ENCODE data around the gene KRTAP4-9.

KRTAP4-9 gene

GRCh38 chr17:41126412-41126811, 21.2 kb downstream of the KRTAP4-9 start:
- Histone ChIP-seq H3K4me1 (ENCODE audit: low read length) (no peaks in the 10 kb centered on the region), H3K36me3 (replicated peaks; ENCODE audit: insufficient read depth, low read length) (no peaks in the 10 kb centered on the region), H4K20me1 (ENCODE audit: insufficient read depth, low read length) (no peaks in the 10 kb centered on the region), H2AFZ (ENCODE audit: low read length) (no peak overlapping the region), H3K9me2 (replicated peaks; ENCODE audit: insufficient read depth, low read length) (no peaks in the 10 kb centered on the region), H3K9ac (ENCODE audit: low read length) (no peak overlapping the region), H3F3A (ENCODE audit: insufficient read depth, low read length) (no peaks in the 10 kb centered on the region), H3K9me3 (replicated peaks; ENCODE audit: insufficient read depth, low read length) (no peaks in the 10 kb centered on the region), H3K4me2 (ENCODE audit: low read depth, low read length) (no peak overlapping the region), H3K79me2 (ENCODE audit: low read length) (no peaks in the 10 kb centered on the region), H3K4me3 (ENCODE audit: low read length) (no peak overlapping the region), H3K27ac (ENCODE audit: low read length) (no peak overlapping the region), H3K27me3 (replicated peaks; ENCODE audit: insufficient read depth, low read length) (no peaks in the 10 kb centered on the region)
- TF ChIP-seq EZH2 (optimal IDR thresholded peaks at IDR 0.05; ENCODE audit: low read depth, low read length) (no peak), EZH2phosphoT487 (IDR thresholded peaks at IDR 0.05; ENCODE audit: low read length) (no peak)
- TF ChIP-seq, protein P1, sequence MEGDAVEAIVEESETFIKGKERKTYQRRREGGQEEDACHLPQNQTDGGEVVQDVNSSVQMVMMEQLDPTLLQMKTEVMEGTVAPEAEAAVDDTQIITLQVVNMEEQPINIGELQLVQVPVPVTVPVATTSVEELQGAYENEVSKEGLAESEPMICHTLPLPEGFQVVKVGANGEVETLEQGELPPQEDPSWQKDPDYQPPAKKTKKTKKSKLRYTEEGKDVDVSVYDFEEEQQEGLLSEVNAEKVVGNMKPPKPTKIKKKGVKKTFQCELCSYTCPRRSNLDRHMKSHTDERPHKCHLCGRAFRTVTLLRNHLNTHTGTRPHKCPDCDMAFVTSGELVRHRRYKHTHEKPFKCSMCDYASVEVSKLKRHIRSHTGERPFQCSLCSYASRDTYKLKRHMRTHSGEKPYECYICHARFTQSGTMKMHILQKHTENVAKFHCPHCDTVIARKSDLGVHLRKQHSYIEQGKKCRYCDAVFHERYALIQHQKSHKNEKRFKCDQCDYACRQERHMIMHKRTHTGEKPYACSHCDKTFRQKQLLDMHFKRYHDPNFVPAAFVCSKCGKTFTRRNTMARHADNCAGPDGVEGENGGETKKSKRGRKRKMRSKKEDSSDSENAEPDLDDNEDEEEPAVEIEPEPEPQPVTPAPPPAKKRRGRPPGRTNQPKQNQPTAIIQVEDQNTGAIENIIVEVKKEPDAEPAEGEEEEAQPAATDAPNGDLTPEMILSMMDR (IDR thresholded peaks at IDR 0.05; ENCODE audit: low read length): no peak
- DNase-seq: no peak

DNA sequence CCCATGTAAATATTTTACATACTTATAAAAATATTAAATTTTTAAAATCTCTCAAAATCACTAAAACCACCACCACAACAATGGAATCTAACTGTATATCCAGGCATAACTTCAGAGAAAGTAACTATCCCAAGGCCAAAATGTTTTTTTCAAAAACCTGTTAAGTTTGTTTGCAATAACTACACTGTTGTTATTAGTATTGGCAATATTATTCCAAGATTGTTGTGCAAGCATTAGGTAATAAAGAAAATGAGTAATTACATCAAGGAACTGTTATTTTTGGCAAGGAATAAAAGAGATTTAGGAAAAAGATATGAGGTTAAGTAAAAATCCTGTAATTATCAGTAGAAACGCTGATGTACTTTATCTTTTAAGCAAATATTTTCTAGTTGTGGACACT, 22.2 kb downstream of the KRTAP4-9 start:
- Histone ChIP-seq H3K4me2 (ENCODE audit: low read depth, low read length) (no peak overlapping the region), H3K9me2 (replicated peaks; ENCODE audit: insufficient read depth, low read length) (no peaks in the 10 kb centered on the region), H3K4me3 (ENCODE audit: low read length) (no peak overlapping the region), H3K9me3 (replicated peaks; ENCODE audit: insufficient read depth, low read length) (no peaks in the 10 kb centered on the region), H2AFZ (ENCODE audit: low read length) (no peak overlapping the region), H3K27me3 (replicated peaks; ENCODE audit: insufficient read depth, low read length) (no peaks in the 10 kb centered on the region), H3F3A (ENCODE audit: insufficient read depth, low read length) (no peaks in the 10 kb centered on the region), H3K79me2 (ENCODE audit: low read length) (no peaks in the 10 kb centered on the region), H3K36me3 (replicated peaks; ENCODE audit: insufficient read depth, low read length) (no peaks in the 10 kb centered on the region), H3K4me1 (ENCODE audit: low read length) (no peaks in the 10 kb centered on the region), H3K9ac (ENCODE audit: low read length) (no peak overlapping the region), H3K27ac (ENCODE audit: low read length) (no peak overlapping the region), H4K20me1 (ENCODE audit: insufficient read depth, low read length) (no peaks in the 10 kb centered on the region)
- TF ChIP-seq, protein P1 (IDR thresholded peaks at IDR 0.05; ENCODE audit: low read length): no peak
- TF ChIP-seq EZH2 (optimal IDR thresholded peaks at IDR 0.05; ENCODE audit: low read depth, low read length) (no peak), EZH2phosphoT487 (IDR thresholded peaks at IDR 0.05; ENCODE audit: low read length) (no peak)
- no peak for DNase-seq

DNA sequence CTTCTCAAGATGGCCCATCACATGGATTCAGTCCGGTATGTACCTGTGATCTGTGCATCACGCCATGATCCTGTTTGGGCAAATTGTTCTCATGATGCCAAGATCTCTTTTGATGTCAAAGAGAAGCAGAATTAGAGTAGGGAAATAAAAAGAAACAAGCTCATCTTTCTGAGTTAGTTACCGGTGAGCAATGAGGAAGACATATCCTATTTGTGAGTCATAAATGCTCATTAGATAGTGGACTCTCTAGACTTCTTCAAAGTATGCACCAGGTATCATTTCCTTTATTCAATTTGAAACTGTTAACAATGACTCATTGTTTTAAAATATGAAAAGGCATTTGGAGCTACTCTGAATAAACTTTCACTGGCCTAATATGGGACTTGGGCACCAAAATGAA, 26.8 kb downstream of the KRTAP4-9 start:
- Histone ChIP-seq H4K20me1 (ENCODE audit: insufficient read depth, low read length) (no peaks in the 10 kb centered on the region), H3K9ac (ENCODE audit: low read length) (no peak overlapping the region), H3K9me2 (replicated peaks; ENCODE audit: insufficient read depth, low read length) (no peaks in the 10 kb centered on the region), H3K4me1 (ENCODE audit: low read length) (no peaks in the 10 kb centered on the region), H3K27me3 (replicated peaks; ENCODE audit: insufficient read depth, low read length) (no peaks in the 10 kb centered on the region), H3K9me3 (replicated peaks; ENCODE audit: insufficient read depth, low read length) (no peaks in the 10 kb centered on the region), H3F3A (ENCODE audit: insufficient read depth, low read length) (no peaks in the 10 kb centered on the region), H3K36me3 (replicated peaks; ENCODE audit: insufficient read depth, low read length) (no peaks in the 10 kb centered on the region), H3K4me3 (ENCODE audit: low read length) (no peak overlapping the region), H3K27ac (ENCODE audit: low read length) (no peak overlapping the region), H2AFZ (ENCODE audit: low read length) (no peak overlapping the region), H3K79me2 (ENCODE audit: low read length) (no peaks in the 10 kb centered on the region), H3K4me2 (ENCODE audit: low read depth, low read length) (no peak overlapping the region)
- no peak for DNase-seq
- TF ChIP-seq, protein P1 (IDR thresholded peaks at IDR 0.05; ENCODE audit: low read length): no peak
- TF ChIP-seq EZH2phosphoT487 (IDR thresholded peaks at IDR 0.05; ENCODE audit: low read length): no peak
- TF ChIP-seq EZH2 (optimal IDR thresholded peaks at IDR 0.05; ENCODE audit: low read depth, low read length): no peak

Data from MM.1S (cell line).